ENCODE results near the gene BRD4. TPM values are rescaled to one million over a fixed set of nuclear protein-coding genes. Genes with fewer than 3 reads are reported as not detected.
"Not testable (repeated sequence)": the region's sequence is repeated elsewhere in the genome, so short reads cannot be mapped to it uniquely, and the experiment has no call there.

BRD4 gene
- polyA plus RNA-seq, 1 donor from 2014 or later, result 3.6 TPM

DNA sequence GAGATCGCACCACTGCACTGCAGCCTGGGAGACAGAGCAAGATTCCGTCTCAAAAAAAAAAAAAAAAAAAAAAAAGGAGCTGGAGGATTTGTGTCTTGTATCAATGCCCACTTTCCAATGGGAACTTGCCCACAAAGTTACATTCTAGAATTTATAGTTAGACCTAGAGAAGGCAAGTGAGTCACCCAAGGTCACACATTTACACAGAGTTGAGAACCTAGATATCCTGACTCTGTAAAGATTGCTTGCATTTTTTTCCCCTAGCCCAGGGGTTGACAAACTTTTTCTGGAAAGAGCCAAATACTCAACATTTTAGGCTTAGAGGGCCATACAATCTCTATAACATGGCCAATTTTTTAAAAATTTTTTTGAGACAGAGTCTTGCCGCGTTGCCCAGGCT is 7.7 kb upstream of the BRD4 start:
- Histone ChIP-seq H3K9me3 (ENCODE audit: low read length) (no peaks in the 10 kb centered on the region), H3K9ac (ENCODE audit: low read length) (no peak overlapping the region), H3K36me3 (ENCODE audit: insufficient read depth, low read length) (no peaks in the 10 kb centered on the region), H3K9me2 (ENCODE audit: insufficient read depth, low read length) (no peaks in the 10 kb centered on the region), H3K79me2 (replicated peaks; ENCODE audit: insufficient read depth, low read length) (no peaks in the 10 kb centered on the region), H4K20me1 (ENCODE audit: insufficient read depth) (no peaks in the 10 kb centered on the region), H3F3A (ENCODE audit: insufficient read depth, low read length, poor library complexity, severe bottlenecking) (no peaks in the 10 kb centered on the region), H3K27me3 (ENCODE audit: insufficient read depth, low read depth, low read length) (no peaks in the 10 kb centered on the region), H3K4me3 (ENCODE audit: low read length) (no peak overlapping the region), H3K27ac (ENCODE audit: low read length) (no peak overlapping the region), H3K4me2 (ENCODE audit: low read length) (no peak overlapping the region), H2AFZ (ENCODE audit: low read depth, low read length) (no peak overlapping the region)
- TF ChIP-seq RAD21 (conservative IDR thresholded peaks at IDR 0.05) (no peak), POLR2AphosphoS5 (IDR thresholded peaks at IDR 0.05) (no peak), SMC3 (conservative IDR thresholded peaks at IDR 0.05; ENCODE audit: poor library complexity) (no peak), EP300 (conservative IDR thresholded peaks at IDR 0.05; ENCODE audit: poor library complexity, severe bottlenecking) (no peak), EZH2 (IDR thresholded peaks at IDR 0.05; ENCODE audit: borderline replicate concordance, insufficient read depth, low read length, poor library complexity, severe bottlenecking) (no peak)

DNA sequence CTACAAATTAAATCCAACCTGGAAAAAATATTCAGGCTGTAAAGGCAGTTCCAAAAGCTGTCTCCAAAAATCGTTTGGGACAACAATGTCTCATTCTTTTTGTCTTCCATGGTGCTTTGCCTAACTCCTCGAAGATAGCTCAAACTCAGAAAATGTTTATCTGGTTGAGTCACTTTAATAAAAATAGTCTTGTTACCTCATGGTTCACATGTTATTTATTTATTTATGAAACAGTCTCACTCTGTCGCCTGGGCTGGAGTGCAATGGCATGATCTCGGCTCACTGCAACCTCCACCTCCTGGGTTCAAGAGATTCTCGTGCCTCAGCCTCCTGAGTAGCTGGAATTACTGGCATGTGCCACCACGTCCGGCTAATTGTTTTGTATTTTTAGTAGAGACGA is 4.9 kb upstream of the BRD4 start:
- Histone ChIP-seq H3K79me2 (replicated peaks; ENCODE audit: insufficient read depth, low read length) (peaks cover 9% of the 10 kb centered on the region), H3F3A (ENCODE audit: insufficient read depth, low read length, poor library complexity, severe bottlenecking) (no peaks in the 10 kb centered on the region), H3K27ac (ENCODE audit: low read length) (no peak overlapping the region), H3K4me2 (ENCODE audit: low read length) (no peak overlapping the region), H3K4me3 (ENCODE audit: low read length) (no peak overlapping the region), H3K27me3 (ENCODE audit: insufficient read depth, low read depth, low read length) (no peaks in the 10 kb centered on the region), H3K36me3 (ENCODE audit: insufficient read depth, low read length) (no peaks in the 10 kb centered on the region), H3K9ac (ENCODE audit: low read length) (no peak overlapping the region), H2AFZ (ENCODE audit: low read depth, low read length) (no peak overlapping the region), H3K9me3 (ENCODE audit: low read length) (no peaks in the 10 kb centered on the region), H4K20me1 (ENCODE audit: insufficient read depth) (no peaks in the 10 kb centered on the region), H3K9me2 (ENCODE audit: insufficient read depth, low read length) (no peaks in the 10 kb centered on the region)
- TF ChIP-seq EP300 (conservative IDR thresholded peaks at IDR 0.05; ENCODE audit: poor library complexity, severe bottlenecking) (no peak), TAF1 (IDR thresholded peaks at IDR 0.05; ENCODE audit: low read depth) (no peak), RAD21 (conservative IDR thresholded peaks at IDR 0.05) (no peak)

DNA sequence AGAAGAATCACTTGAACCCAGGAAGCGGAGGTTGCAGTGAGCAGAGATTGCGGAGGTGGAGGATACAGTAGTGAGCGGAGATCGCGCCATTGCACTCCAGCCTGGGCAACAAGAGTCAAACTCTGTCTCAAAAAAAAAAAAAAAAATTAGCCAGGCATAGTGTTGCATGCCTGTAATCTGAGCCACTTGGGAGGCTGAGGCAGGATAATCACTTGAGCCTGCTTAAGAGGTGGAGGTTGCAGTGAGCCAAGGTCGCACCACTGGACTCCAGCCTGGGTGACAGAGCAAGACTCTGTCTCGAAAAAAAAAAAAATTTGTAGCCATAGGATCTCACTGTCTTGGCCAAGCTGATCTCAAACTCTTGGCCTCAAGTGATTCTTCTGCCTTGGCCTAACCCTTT is 3.7 kb upstream of the BRD4 start:
- H3K9ac ChIP-seq (ENCODE audit: low read length); H3K4me2 ChIP-seq (ENCODE audit: low read length); H3F3A ChIP-seq (ENCODE audit: insufficient read depth, low read length, poor library complexity, severe bottlenecking); H3K27ac ChIP-seq (ENCODE audit: low read length); H3K36me3 ChIP-seq (ENCODE audit: insufficient read depth, low read length); H2AFZ ChIP-seq (ENCODE audit: low read depth, low read length); H4K20me1 ChIP-seq (ENCODE audit: insufficient read depth); H3K9me2 ChIP-seq (ENCODE audit: insufficient read depth, low read length); H3K9me3 ChIP-seq (ENCODE audit: low read length); H3K27me3 ChIP-seq (ENCODE audit: insufficient read depth, low read depth, low read length); H3K4me3 ChIP-seq (ENCODE audit: low read length): not testable (repeated sequence)
- peaks cover 14% of the 10 kb centered on the region for H3K79me2 ChIP-seq (replicated peaks; ENCODE audit: insufficient read depth, low read length)

DNA sequence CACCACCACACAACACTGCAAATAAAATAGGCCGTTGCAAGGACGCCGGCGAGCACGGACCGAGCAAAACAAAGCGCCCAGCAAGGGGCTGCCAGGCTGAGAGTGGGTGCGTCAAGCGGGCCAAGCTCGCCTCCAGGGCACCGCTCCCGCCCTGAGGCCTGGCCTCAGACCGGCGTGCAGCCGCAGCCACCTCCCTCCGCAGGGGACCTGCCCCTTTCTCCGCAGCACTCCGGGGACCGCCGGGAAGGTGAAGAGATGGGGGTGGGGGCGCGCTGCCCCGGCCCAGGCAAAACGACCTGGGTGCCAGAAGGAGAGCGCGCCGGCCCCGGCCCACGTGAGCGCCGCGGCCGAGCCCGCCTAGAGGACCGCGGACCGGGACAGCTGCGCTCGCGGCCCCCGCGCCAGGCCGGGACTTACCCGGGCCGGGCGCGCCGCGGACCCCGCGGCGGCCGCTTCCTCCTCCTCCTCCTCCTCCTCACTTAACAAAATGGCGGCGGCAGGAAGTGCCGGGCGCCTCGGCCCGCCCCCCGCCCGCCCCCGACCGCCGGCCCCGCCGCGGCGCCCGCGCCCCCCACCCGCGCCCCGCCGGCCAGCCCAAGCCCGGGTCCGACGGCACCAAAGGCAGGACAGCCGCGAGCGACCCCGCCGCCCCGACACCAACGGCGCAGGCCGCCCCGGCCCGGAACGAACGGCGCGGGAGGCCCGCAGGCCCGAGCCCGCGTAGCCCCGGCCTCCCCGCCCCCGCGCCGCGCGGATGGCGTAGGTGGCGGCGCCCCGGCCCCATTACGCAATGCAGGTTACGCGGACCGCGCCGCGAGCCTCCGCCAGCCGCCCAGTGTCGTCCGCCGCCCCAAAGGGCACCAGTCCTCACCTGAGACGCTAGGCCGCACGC is 674 bp downstream of the BRD4 start:
- Histone ChIP-seq H3F3A (ENCODE audit: insufficient read depth, low read length, poor library complexity, severe bottlenecking) (no peaks in the 10 kb centered on the region), H3K27ac (ENCODE audit: low read length) (peak overlapping the region; percentile 87), H3K27me3 (ENCODE audit: insufficient read depth, low read depth, low read length) (no peaks in the 10 kb centered on the region), H3K4me2 (ENCODE audit: low read length) (peak overlapping the region; percentile 43), H3K79me2 (replicated peaks; ENCODE audit: insufficient read depth, low read length) (peaks cover 57% of the 10 kb centered on the region), H3K9me2 (ENCODE audit: insufficient read depth, low read length) (no peaks in the 10 kb centered on the region), H3K9ac (ENCODE audit: low read length) (peak overlapping the region; percentile 96), H2AFZ (ENCODE audit: low read depth, low read length) (no peak overlapping the region), H3K9me3 (ENCODE audit: low read length) (no peaks in the 10 kb centered on the region), H3K36me3 (ENCODE audit: insufficient read depth, low read length) (no peaks in the 10 kb centered on the region), H3K4me3 (ENCODE audit: low read length) (peak overlapping the region; percentile 99), H4K20me1 (ENCODE audit: insufficient read depth) (peaks cover 8% of the 10 kb centered on the region)
- peak; percentile 54 for TF ChIP-seq MXI1 (conservative IDR thresholded peaks at IDR 0.05; ENCODE audit: poor library complexity, severe bottlenecking)
- TF ChIP-seq, protein P1, sequence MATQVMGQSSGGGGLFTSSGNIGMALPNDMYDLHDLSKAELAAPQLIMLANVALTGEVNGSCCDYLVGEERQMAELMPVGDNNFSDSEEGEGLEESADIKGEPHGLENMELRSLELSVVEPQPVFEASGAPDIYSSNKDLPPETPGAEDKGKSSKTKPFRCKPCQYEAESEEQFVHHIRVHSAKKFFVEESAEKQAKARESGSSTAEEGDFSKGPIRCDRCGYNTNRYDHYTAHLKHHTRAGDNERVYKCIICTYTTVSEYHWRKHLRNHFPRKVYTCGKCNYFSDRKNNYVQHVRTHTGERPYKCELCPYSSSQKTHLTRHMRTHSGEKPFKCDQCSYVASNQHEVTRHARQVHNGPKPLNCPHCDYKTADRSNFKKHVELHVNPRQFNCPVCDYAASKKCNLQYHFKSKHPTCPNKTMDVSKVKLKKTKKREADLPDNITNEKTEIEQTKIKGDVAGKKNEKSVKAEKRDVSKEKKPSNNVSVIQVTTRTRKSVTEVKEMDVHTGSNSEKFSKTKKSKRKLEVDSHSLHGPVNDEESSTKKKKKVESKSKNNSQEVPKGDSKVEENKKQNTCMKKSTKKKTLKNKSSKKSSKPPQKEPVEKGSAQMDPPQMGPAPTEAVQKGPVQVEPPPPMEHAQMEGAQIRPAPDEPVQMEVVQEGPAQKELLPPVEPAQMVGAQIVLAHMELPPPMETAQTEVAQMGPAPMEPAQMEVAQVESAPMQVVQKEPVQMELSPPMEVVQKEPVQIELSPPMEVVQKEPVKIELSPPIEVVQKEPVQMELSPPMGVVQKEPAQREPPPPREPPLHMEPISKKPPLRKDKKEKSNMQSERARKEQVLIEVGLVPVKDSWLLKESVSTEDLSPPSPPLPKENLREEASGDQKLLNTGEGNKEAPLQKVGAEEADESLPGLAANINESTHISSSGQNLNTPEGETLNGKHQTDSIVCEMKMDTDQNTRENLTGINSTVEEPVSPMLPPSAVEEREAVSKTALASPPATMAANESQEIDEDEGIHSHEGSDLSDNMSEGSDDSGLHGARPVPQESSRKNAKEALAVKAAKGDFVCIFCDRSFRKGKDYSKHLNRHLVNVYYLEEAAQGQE (IDR thresholded peaks at IDR 0.05; ENCODE audit: borderline replicate concordance), result no peak
- TF ChIP-seq SMC3 (conservative IDR thresholded peaks at IDR 0.05; ENCODE audit: poor library complexity), result peak; percentile 19

Measured in neural cell (in vitro differentiated cells).